ENCODE data around the gene CDC27. TPM values are rescaled to one million over a fixed set of nuclear protein-coding genes. Genes with fewer than 3 reads are reported as not detected.
"Not testable (repeated sequence)": the region's sequence is repeated elsewhere in the genome, so short reads cannot be mapped to it uniquely, and the experiment has no call there.

Gene CDC27
- total RNA-seq, 1 experiment from 2014 or later = 97.5 TPM

DNA sequence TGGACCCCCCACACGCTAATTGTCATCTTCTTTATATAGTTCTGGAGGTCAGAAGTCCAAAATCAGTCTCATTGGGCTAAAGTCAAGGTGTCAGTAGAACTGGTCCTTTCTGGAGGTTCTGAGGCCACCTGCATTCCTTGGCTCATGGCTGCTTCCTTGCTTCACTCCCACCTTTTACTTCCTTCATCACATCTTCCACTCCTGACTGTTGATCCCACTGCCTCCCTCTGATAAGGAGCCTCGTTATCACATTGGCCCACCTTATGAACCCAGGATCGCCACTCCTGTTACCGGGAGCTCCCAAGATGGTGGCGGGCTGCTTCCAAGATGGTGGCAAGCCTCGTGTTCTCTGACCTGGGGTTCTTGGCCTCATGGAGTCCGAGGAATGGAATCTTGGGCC is 83.0 kb downstream of the CDC27 start:
- no peaks in the 10 kb centered on the region for H3K9me3 ChIP-seq (ENCODE audit: control insufficient read depth, insufficient read depth, low read depth, low read length)
- BruUV-seq (replicated peaks) = no TSS peak
- no peak overlapping the region for H3K4me3 ChIP-seq (ENCODE audit: low read depth in 2 of 2, low read length in 2 of 2)
- in situ Hi-C loops (cut with HindIII; ENCODE audit: low pct_unique_long_range_greater_than_20kb, low sequenced_read_pairs) = no loop called here
- H3K4me1 ChIP-seq (ENCODE audit: control insufficient read depth, insufficient read depth, low read length) = no peaks in the 10 kb centered on the region
- DNase-seq (ENCODE audit: low read depth, low spot score) (no peak), ATAC-seq (no peak)
- H3K36me3 ChIP-seq (ENCODE audit: control insufficient read depth, insufficient read depth, low read length) = no peaks in the 10 kb centered on the region
- CTCF ChIA-PET = no interaction called here
- no peak overlapping the region for H3K27ac ChIP-seq (ENCODE audit: low read length)
- TF ChIP-seq, protein P1, sequence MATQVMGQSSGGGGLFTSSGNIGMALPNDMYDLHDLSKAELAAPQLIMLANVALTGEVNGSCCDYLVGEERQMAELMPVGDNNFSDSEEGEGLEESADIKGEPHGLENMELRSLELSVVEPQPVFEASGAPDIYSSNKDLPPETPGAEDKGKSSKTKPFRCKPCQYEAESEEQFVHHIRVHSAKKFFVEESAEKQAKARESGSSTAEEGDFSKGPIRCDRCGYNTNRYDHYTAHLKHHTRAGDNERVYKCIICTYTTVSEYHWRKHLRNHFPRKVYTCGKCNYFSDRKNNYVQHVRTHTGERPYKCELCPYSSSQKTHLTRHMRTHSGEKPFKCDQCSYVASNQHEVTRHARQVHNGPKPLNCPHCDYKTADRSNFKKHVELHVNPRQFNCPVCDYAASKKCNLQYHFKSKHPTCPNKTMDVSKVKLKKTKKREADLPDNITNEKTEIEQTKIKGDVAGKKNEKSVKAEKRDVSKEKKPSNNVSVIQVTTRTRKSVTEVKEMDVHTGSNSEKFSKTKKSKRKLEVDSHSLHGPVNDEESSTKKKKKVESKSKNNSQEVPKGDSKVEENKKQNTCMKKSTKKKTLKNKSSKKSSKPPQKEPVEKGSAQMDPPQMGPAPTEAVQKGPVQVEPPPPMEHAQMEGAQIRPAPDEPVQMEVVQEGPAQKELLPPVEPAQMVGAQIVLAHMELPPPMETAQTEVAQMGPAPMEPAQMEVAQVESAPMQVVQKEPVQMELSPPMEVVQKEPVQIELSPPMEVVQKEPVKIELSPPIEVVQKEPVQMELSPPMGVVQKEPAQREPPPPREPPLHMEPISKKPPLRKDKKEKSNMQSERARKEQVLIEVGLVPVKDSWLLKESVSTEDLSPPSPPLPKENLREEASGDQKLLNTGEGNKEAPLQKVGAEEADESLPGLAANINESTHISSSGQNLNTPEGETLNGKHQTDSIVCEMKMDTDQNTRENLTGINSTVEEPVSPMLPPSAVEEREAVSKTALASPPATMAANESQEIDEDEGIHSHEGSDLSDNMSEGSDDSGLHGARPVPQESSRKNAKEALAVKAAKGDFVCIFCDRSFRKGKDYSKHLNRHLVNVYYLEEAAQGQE (IDR thresholded peaks at IDR 0.05; ENCODE audit: insufficient read depth in 1 of 2, low read depth in 2 of 2, low read length in 1 of 2) = no peak
- TF ChIP-seq CTCF (IDR thresholded peaks at IDR 0.05) (no peak), POLR2AphosphoS5 (IDR thresholded peaks at IDR 0.05; ENCODE audit: low read depth, low read length) (no peak), TCF7L2 (IDR thresholded peaks at IDR 0.05; ENCODE audit: low read depth, low read length) (no peak), SIN3A (IDR thresholded peaks at IDR 0.05; ENCODE audit: borderline replicate concordance, insufficient read depth, low read depth, low read length) (no peak)
- no peaks in the 10 kb centered on the region for H3K27me3 ChIP-seq (ENCODE audit: control insufficient read depth, insufficient read depth, low read length)
- POLR2A ChIA-PET = no interaction called here
- intact Hi-C loops (cut with micrococcal nuclease; ENCODE audit: unreplicated experiment) = no loop called here

DNA sequence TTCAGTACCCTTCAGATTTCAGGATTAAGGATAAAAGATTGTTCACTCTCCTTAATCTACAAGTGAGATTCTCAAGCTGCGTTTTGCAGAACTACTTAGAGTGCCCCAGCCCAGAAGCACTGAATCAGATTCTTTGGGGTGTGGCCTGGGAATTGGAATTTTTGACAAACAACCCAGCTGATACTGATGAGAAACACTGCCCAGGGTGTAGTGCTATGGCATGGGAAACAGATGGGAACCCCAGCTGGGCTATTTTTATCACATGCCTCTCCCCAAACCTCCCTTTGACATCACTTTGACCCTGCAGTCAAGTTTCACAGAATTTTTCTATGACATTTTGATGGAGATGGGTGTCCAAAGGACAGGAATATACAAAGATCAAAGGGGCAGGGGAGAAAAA is 83.8 kb downstream of the CDC27 start:
- DNase-seq (ENCODE audit: low read depth, low spot score); H3K4me1 ChIP-seq (ENCODE audit: control insufficient read depth, insufficient read depth, low read length); H3K36me3 ChIP-seq (ENCODE audit: control insufficient read depth, insufficient read depth, low read length); in situ Hi-C loops (cut with HindIII; ENCODE audit: low pct_unique_long_range_greater_than_20kb, low sequenced_read_pairs); H3K27me3 ChIP-seq (ENCODE audit: control insufficient read depth, insufficient read depth, low read length); CTCF ChIA-PET; H3K27ac ChIP-seq (ENCODE audit: low read length); H3K4me3 ChIP-seq (ENCODE audit: low read depth in 2 of 2, low read length in 2 of 2); POLR2A ChIA-PET; H3K9me3 ChIP-seq (ENCODE audit: control insufficient read depth, insufficient read depth, low read depth, low read length); ATAC-seq; intact Hi-C loops (cut with micrococcal nuclease; ENCODE audit: unreplicated experiment); BruUV-seq (replicated peaks): not testable (repeated sequence)

DNA sequence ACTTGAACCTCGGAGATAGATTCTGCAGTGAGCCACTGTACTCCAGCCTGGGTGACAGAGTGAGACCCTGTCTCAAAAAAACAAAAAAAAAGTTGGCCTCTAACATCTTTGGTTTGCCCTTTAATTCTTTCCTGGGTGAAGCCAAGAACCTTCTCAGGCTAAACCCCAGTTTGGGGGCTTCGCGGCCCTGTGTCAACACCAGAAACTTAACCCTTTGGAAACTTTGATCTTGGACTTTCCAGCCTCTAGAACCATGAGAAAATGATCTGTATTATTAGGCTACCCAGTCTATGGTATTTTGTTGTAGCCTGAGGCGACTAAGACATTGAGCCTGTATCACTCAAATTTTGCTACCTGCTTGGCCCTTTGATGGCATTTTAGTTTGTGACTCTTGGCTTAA is 86.2 kb downstream of the CDC27 start:
- DNase-seq (ENCODE audit: low read depth, low spot score) = no peak
- ATAC-seq = no peak
- H3K36me3 ChIP-seq (ENCODE audit: control insufficient read depth, insufficient read depth, low read length) = no peaks in the 10 kb centered on the region; the same call in 1 of the 2 replicates
- no TSS peak for BruUV-seq (replicated peaks)
- intact Hi-C loops (cut with micrococcal nuclease; ENCODE audit: unreplicated experiment) (no loop called here), in situ Hi-C loops (cut with HindIII; ENCODE audit: low pct_unique_long_range_greater_than_20kb, low sequenced_read_pairs) (no loop called here)
- no peaks in the 10 kb centered on the region for H3K27me3 ChIP-seq (ENCODE audit: control insufficient read depth, insufficient read depth, low read length)
- no peak overlapping the region for H3K4me3 ChIP-seq (ENCODE audit: low read depth in 2 of 2, low read length in 2 of 2)
- POLR2A ChIA-PET = no interaction called here
- TF ChIP-seq SIN3A (IDR thresholded peaks at IDR 0.05; ENCODE audit: borderline replicate concordance, insufficient read depth, low read depth, low read length) (no peak), POLR2AphosphoS5 (IDR thresholded peaks at IDR 0.05; ENCODE audit: low read depth, low read length) (no peak), TCF7L2 (IDR thresholded peaks at IDR 0.05; ENCODE audit: low read depth, low read length) (no peak)
- TF ChIP-seq, protein P1 (IDR thresholded peaks at IDR 0.05; ENCODE audit: insufficient read depth in 1 of 2, low read depth in 2 of 2, low read length in 1 of 2) = no peak
- CTCF ChIA-PET = no interaction called here
- no peak overlapping the region for H3K27ac ChIP-seq (ENCODE audit: low read length)
- no peaks in the 10 kb centered on the region for H3K4me1 ChIP-seq (ENCODE audit: control insufficient read depth, insufficient read depth, low read length)
- no peaks in the 10 kb centered on the region for H3K9me3 ChIP-seq (ENCODE audit: control insufficient read depth, insufficient read depth, low read depth, low read length)

Data from Panc1 (cell line).